ENCODE measurements around the gene HMG20A. TPM values are rescaled to one million over a fixed set of nuclear protein-coding genes. Genes with fewer than 3 reads are reported as not detected.

HMG20A gene
- total and polyA plus RNA-seq, 5 donors from 2014 or later = 24.4 to 32.3 (median 25.6) TPM

DNA sequence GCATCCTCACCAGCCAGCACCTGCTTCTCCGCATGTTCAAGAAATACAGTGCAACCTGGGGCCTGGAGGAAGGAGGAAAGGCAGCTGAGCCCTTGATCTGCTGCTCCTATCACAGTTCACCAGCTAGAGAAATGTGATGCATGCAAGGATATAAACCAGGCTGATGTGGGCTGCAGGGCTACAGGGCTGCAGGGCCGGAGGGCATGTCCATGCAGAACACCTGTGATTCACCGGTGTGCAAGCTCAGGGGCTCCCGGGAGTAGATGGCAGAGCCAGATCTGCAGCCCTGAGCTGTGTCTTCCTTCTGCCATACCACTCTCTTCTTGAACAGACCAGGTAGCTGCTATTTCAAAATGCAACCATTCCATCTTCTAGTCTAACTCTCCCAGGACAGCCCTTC lies 84.9 kb downstream of the HMG20A start:
- DNase-seq = no peak
- Mint-ChIP-seq H3K4me1 (peaks cover 0 to 6% (median 0%) of the 10 kb centered on the region in 4 donors), H3K36me3 (peaks cover 12% of the 10 kb centered on the region), H3K9me3 (no peaks in the 10 kb centered on the region), H3K27me3 (no peaks in the 10 kb centered on the region), H3K4me3 (no peak overlapping the region), H3K27ac (no peak overlapping the region)
- no peak for ATAC-seq (ENCODE audit: low read depth in 2 of 2)
- Histone ChIP-seq H3K27me3 (ENCODE audit: control insufficient read depth, insufficient read depth, low read length) (no peaks in the 10 kb centered on the region), H3K36me3 (ENCODE audit: control insufficient read depth, insufficient read depth, low read length) (no peaks in the 10 kb centered on the region), H3K9me3 (ENCODE audit: control insufficient read depth in 2 of 2, low read length in 2 of 2) (no peaks in the 10 kb centered on the region), H3K27ac (ENCODE audit: insufficient read depth, low read length, poor library complexity, severe bottlenecking) (no peak overlapping the region), H3K4me1 (ENCODE audit: control insufficient read depth, insufficient read depth, low read length, poor library complexity, severe bottlenecking) (no peaks in the 10 kb centered on the region), H3K4me3 (ENCODE audit: low read depth, low read length) (no peak overlapping the region)

DNA sequence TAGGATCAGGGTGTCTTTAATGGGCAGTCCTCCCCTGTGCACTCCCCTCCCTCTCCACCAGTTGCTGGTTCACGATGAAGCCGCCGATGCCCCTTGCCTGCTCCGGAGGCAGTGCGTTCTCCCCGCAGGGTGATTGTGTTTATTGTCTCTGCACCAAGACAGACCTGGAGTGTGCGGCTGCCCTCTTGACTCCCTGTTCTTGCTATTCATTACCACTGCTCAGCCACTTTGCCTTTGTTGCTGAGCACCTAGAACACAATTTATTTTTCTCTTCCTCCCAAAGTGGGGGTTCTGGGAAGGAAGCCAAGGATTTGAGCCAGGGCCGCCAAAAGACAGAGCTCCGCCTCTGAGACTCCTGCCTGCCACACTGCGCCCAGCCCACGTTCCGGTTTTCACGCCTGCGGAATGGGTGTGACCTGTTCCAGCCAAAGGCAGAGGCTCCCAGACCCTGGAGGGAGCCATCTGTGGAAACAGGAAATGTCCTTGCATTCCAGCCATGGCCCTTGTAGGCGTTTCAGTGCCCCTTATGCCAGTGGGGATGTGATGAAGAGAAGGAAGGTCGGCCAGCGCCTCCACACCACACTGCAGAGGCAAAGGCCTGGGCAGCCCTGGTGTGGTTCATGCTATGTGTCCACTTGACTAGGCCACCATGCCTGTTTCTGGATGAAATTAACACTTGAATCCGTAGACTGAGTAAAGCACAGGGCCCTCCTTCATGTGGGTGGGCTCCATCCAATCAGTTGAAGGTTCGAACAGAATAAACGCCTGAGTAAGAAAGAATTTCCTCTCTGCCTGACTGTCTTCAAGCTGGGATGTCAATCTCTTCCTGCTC lies 85.8 kb downstream of the HMG20A start:
- ATAC-seq (ENCODE audit: low read depth in 2 of 2) (no peak), DNase-seq (no peak)
- Mint-ChIP-seq H3K27me3 (peaks cover 2% of the 10 kb centered on the region), H3K9me3 (peaks cover 0 to 2% (median 0%) of the 10 kb centered on the region in 7 donors), H3K4me1 (peaks cover 0 to 6% (median 0%) of the 10 kb centered on the region in 4 donors), H3K4me3 (no peak overlapping the region), H3K27ac (no peak overlapping the region), H3K36me3 (peaks cover 9% of the 10 kb centered on the region)
- no peak overlapping the region for H3K27ac ChIP-seq (ENCODE audit: insufficient read depth, low read length, poor library complexity, severe bottlenecking)
- H3K4me3 ChIP-seq (ENCODE audit: low read depth, low read length) = no peak overlapping the region
- H3K4me1 ChIP-seq (ENCODE audit: control insufficient read depth, insufficient read depth, low read length, poor library complexity, severe bottlenecking) = no peaks in the 10 kb centered on the region
- H3K9me3 ChIP-seq (ENCODE audit: control insufficient read depth in 2 of 2, low read length in 2 of 2) = no peaks in the 10 kb centered on the region
- no peaks in the 10 kb centered on the region for H3K27me3 ChIP-seq (ENCODE audit: control insufficient read depth, insufficient read depth, low read length)
- H3K36me3 ChIP-seq (ENCODE audit: control insufficient read depth, insufficient read depth, low read length) = no peaks in the 10 kb centered on the region

DNA sequence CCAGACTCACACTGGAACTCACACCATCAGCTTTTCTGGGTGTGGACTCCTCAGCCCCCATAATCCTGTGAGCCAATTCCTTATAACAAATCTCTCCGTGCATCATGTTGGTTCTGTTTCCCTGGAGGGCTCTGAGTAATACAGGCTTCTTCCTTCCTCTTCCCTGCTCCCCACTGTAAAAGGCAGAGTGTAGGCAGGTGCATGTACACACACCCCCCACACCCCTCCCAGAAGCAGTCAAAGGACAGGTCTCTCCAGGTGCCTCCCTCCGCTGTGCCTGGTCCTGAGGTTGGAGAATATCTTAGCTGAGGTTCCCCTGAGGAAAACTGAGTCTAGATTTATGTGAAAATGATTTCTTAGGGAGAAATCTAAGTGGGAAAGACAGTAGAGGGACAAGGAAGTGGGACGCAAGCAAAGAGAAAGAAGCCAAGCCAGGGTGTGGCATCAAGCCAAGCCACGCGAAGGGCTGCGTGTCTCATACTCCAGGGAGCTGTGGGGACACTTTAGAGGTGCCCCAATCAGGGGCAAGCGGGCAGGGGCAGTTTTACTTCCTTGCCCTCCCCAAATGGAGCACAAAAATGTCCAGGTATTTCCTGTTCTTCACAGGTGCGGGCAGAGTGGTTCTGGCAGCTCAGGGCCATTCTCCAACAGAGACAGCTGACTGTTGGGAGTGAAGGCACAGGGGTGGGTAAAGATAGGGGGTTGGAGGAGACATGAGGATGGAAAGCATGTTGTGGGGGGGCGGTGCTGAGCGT lies 86.6 kb downstream of the HMG20A start:
- Histone ChIP-seq H3K4me3 (ENCODE audit: low read depth, low read length) (no peak overlapping the region), H3K27me3 (ENCODE audit: control insufficient read depth, insufficient read depth, low read length) (no peaks in the 10 kb centered on the region), H3K27ac (ENCODE audit: insufficient read depth, low read length, poor library complexity, severe bottlenecking) (no peak overlapping the region), H3K4me1 (ENCODE audit: control insufficient read depth, insufficient read depth, low read length, poor library complexity, severe bottlenecking) (no peaks in the 10 kb centered on the region), H3K36me3 (ENCODE audit: control insufficient read depth, insufficient read depth, low read length) (no peaks in the 10 kb centered on the region), H3K9me3 (ENCODE audit: control insufficient read depth in 2 of 2, low read length in 2 of 2) (no peaks in the 10 kb centered on the region)
- Mint-ChIP-seq H3K4me1 (peaks cover 0 to 6% (median 0%) of the 10 kb centered on the region in 4 donors), H3K36me3 (peaks cover 8% of the 10 kb centered on the region), H3K9me3 (peaks cover 0 to 4% (median 2%) of the 10 kb centered on the region in 7 donors), H3K27ac (no peak overlapping the region), H3K4me3 (no peak overlapping the region), H3K27me3 (peaks cover 4% of the 10 kb centered on the region)
- no peak for ATAC-seq (ENCODE audit: low read depth in 2 of 2)
- DNase-seq = no peak

DNA sequence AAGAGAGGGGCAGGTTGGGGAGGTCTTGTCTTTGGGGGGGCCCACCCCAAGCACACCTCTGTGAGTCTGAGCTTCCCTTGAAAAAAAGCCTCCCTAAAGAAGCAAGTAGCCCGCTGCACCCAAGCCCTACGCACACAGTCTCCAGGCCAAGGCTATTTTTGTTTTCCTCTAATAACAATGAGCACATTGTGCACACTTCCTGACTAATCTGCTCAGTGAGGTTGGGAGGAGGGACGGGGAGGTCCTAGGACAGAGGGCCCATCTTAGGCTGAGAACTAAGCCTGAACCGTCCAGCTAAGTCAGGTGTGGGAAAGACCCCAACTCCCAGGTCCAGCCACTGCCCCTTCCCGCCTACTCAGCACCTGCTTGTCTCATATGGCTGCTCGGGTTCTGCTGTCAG lies 87.2 kb downstream of the HMG20A start:
- H3K4me1 ChIP-seq (ENCODE audit: control insufficient read depth, insufficient read depth, low read length, poor library complexity, severe bottlenecking) = no peaks in the 10 kb centered on the region

DNA sequence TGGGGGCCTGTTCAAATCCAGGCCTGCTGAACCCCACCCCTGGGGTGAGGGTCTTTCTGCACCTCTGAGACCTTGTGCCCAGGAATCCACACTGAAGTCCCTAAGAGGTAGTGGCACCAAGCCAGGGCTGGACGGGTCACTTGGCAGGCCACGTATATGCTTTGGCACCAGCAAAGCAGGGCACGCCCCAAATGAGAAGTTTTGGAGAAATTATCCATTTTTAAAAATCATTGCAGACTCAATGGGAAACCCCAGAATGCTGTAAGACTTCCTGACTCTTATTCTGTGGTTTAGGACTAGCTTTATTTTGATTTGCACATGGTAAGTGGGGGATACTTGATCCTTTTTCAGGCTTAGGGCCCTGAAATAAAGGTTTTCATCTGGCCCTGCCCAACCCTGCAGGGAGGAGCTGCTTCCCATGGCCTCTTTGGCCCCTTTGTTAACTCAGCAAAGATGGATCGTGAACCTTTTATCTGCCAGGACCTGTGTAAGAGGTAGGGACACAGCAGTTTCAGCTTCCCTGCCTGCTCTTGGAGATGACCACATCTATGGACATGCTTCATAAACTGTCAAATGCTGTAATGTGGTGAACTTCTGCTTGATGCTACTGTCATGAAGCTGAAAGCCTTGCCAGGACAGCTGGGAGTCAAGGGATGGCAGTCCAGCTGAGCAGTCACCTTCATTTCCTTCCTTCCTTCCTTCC lies 88.0 kb downstream of the HMG20A start:
- Mint-ChIP-seq H3K27me3 (peaks cover 4% of the 10 kb centered on the region), H3K36me3 (peaks cover 8% of the 10 kb centered on the region), H3K9me3 (peaks cover 0 to 4% (median 2%) of the 10 kb centered on the region in 7 donors), H3K27ac (no peak overlapping the region), H3K4me3 (no peak overlapping the region), H3K4me1 (peaks cover 0 to 6% (median 0%) of the 10 kb centered on the region in 4 donors)
- DNase-seq (no peak), ATAC-seq (ENCODE audit: low read depth in 2 of 2) (no peak)
- Histone ChIP-seq H3K36me3 (ENCODE audit: control insufficient read depth, insufficient read depth, low read length) (no peaks in the 10 kb centered on the region), H3K27me3 (ENCODE audit: control insufficient read depth, insufficient read depth, low read length) (no peaks in the 10 kb centered on the region), H3K9me3 (ENCODE audit: control insufficient read depth in 2 of 2, low read length in 2 of 2) (no peaks in the 10 kb centered on the region), H3K27ac (ENCODE audit: insufficient read depth, low read length, poor library complexity, severe bottlenecking) (no peak overlapping the region), H3K4me3 (ENCODE audit: low read depth, low read length) (no peak overlapping the region), H3K4me1 (ENCODE audit: control insufficient read depth, insufficient read depth, low read length, poor library complexity, severe bottlenecking) (no peaks in the 10 kb centered on the region)

More for the DNA sequence above, 87.2 kb downstream of the HMG20A start:
- Mint-ChIP-seq H3K27ac (no peak overlapping the region), H3K9me3 (peaks cover 0 to 4% (median 2%) of the 10 kb centered on the region in 7 donors), H3K27me3 (peaks cover 4% of the 10 kb centered on the region), H3K4me3 (no peak overlapping the region), H3K36me3 (peaks cover 8% of the 10 kb centered on the region), H3K4me1 (peaks cover 0 to 6% (median 0%) of the 10 kb centered on the region in 4 donors)
- no peak for DNase-seq
- H3K36me3 ChIP-seq (ENCODE audit: control insufficient read depth, insufficient read depth, low read length) = no peaks in the 10 kb centered on the region
- no peak for ATAC-seq (ENCODE audit: low read depth in 2 of 2)
- no peak overlapping the region for H3K27ac ChIP-seq (ENCODE audit: insufficient read depth, low read length, poor library complexity, severe bottlenecking)
- no peaks in the 10 kb centered on the region for H3K9me3 ChIP-seq (ENCODE audit: control insufficient read depth in 2 of 2, low read length in 2 of 2)
- H3K4me3 ChIP-seq (ENCODE audit: low read depth, low read length) = no peak overlapping the region
- H3K27me3 ChIP-seq (ENCODE audit: control insufficient read depth, insufficient read depth, low read length) = no peaks in the 10 kb centered on the region

DNA sequence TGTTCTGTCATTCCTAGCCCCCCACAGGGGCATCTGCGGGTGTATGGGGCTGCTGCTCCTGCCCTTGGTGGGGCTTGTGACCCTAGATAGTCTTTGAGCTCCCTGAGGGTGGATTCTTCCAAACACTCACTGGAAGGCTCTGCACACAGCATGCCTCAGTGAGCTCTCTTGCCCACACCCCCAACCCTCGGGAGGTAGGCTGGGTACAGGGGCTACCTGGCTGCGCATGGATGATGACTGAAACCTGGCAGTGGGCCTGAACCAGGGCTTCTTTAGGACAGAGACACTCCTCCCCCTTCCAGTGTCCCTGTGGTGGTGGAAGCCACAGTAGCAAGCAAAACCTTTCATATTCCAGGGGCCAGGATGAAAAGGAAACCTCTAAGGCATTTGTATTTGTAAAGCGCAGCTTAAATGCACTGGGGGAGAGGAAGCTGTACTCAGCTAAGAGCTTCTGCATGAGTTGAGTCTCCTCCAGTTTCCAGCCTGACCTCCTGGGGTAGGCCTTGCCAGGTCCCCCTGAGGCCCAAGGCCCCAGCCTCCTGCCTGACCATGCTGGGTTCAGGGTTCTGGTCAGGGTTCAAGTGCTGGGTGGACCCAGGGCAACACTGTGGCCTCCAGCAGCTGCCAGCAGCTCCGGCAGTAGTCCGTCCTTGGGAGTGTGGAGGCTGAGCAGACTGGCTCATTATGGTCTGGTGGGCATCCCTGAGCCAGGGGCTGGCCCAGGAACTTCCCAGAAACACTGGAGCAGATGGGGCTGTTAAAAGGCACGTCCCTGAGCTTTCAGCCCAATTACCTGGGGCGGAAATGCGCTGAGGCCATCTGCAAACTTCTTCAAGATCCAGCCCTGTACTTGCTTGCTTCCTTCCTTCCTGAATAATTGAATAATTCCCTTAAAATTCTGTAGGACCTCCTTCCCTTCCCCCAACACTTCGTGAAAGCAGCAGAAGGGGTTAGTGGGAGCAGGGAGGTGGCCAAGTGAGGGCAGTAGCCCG lies 89.7 kb downstream of the HMG20A start:
- ATAC-seq (ENCODE audit: low read depth in 2 of 2) (no peak), DNase-seq (no peak)
- H3K4me3 Mint-ChIP-seq = no peak overlapping the region
- Histone ChIP-seq H3K4me1 (ENCODE audit: control insufficient read depth, insufficient read depth, low read length, poor library complexity, severe bottlenecking) (no peaks in the 10 kb centered on the region), H3K27ac (ENCODE audit: insufficient read depth, low read length, poor library complexity, severe bottlenecking) (no peak overlapping the region), H3K9me3 (ENCODE audit: control insufficient read depth in 2 of 2, low read length in 2 of 2) (no peaks in the 10 kb centered on the region), H3K4me3 (ENCODE audit: low read depth, low read length) (no peak overlapping the region), H3K36me3 (ENCODE audit: control insufficient read depth, insufficient read depth, low read length) (no peaks in the 10 kb centered on the region), H3K27me3 (ENCODE audit: control insufficient read depth, insufficient read depth, low read length) (no peaks in the 10 kb centered on the region)
- no peaks in the 10 kb centered on the region for H3K36me3 Mint-ChIP-seq
- H3K9me3 Mint-ChIP-seq = peaks cover 0 to 4% (median 2%) of the 10 kb centered on the region in 7 donors
- H3K27ac Mint-ChIP-seq = no peak overlapping the region
- H3K27me3 Mint-ChIP-seq = peaks cover 4% of the 10 kb centered on the region
- H3K4me1 Mint-ChIP-seq = peaks cover 0 to 6% (median 0%) of the 10 kb centered on the region in 4 donors

DNA sequence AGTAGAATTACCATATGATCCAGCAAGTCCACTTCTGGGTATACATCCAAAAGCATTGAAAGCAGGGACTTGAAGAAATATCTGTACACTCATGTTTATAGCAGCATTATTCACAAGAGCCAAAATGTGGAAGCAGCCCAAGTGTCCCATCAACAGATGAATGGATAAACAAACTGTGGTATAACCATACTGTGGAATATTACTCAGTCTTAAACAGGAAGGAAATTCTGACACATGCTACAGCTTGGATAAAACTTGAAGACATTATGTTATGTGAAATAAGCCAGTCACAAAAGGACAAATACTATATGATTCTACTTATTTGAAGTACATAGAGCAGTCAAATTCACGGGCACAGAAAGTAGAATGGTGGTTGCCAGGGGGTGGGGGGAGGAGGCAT lies 91.2 kb downstream of the HMG20A start:
- H3K9me3 ChIP-seq (ENCODE audit: control insufficient read depth in 2 of 2, low read length in 2 of 2) = no peaks in the 10 kb centered on the region
- DNase-seq (no peak), ATAC-seq (ENCODE audit: low read depth in 2 of 2) (no peak)
- Mint-ChIP-seq H3K4me1 (peaks cover 0 to 6% (median 0%) of the 10 kb centered on the region in 4 donors), H3K27ac (no peak overlapping the region), H3K36me3 (no peaks in the 10 kb centered on the region), H3K27me3 (peaks cover 4% of the 10 kb centered on the region), H3K9me3 (peaks cover 0 to 4% (median 2%) of the 10 kb centered on the region in 7 donors), H3K4me3 (no peak overlapping the region)
- no peak overlapping the region for H3K4me3 ChIP-seq (ENCODE audit: low read depth, low read length)
- H3K36me3 ChIP-seq (ENCODE audit: control insufficient read depth, insufficient read depth, low read length) = no peaks in the 10 kb centered on the region
- H3K27ac ChIP-seq (ENCODE audit: insufficient read depth, low read length, poor library complexity, severe bottlenecking) = no peak overlapping the region
- H3K27me3 ChIP-seq (ENCODE audit: control insufficient read depth, insufficient read depth, low read length) = no peaks in the 10 kb centered on the region
- no peaks in the 10 kb centered on the region for H3K4me1 ChIP-seq (ENCODE audit: control insufficient read depth, insufficient read depth, low read length, poor library complexity, severe bottlenecking)
